Measurements from ENCODE around the gene RARS1. TPM values are rescaled to one million over a fixed set of nuclear protein-coding genes. Genes with fewer than 3 reads are reported as not detected.
"Not testable (repeated sequence)": the region's sequence is repeated elsewhere in the genome, so short reads cannot be mapped to it uniquely, and the experiment has no call there.

Gene RARS1
- total RNA-seq, 1 donor from 2014 or later: 87.6 TPM

DNA sequence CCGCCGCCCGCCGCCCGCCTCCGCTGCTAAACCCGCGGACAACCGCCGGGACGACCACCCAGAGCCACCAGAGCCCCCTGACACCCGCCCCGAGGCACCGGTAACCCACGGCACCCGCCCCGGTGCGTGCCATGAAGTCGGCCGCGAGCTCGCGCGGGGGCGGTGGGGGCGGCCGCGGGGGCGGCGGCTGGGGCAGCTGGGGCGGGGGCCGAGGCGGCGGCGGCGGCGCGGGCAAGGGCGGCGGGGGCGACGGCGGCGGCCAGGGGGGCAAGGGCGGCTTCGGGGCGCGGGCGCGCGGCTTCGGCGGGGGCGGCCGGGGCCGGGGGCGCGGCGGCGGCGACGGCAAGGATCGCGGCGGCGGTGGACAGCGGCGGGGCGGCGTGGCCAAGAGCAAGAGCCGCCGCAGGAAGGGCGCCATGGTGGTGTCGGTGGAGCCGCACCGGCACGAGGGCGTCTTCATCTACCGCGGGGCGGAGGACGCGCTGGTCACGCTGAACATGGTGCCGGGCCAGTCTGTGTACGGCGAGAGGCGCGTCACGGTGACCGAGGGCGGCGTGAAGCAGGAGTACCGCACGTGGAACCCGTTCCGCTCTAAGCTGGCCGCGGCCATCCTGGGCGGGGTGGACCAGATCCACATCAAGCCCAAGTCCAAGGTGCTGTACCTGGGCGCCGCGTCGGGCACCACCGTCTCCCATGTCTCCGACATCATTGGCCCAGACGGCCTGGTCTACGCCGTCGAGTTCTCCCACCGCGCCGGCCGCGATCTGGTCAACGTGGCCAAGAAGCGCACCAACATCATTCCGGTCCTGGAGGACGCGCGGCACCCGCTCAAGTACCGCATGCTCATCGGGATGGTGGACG is 43.3 kb downstream of the RARS1 start:
- H3K9me3 Mint-ChIP-seq: no peaks in the 10 kb centered on the region
- peak; percentile 9 for DNase-seq (ENCODE audit: low read depth, low spot score)
- H3K27me3 Mint-ChIP-seq (ENCODE audit: low read depth): peaks cover 17% of the 10 kb centered on the region
- H3K36me3 Mint-ChIP-seq (ENCODE audit: low read depth): no peaks in the 10 kb centered on the region
- H3K4me3 Mint-ChIP-seq: peak overlapping the region; percentile 76
- H3K4me1 Mint-ChIP-seq: peaks cover 26% of the 10 kb centered on the region
- H3K27ac Mint-ChIP-seq (ENCODE audit: unreplicated experiment): no peak overlapping the region
- TF ChIP-seq, protein P1, sequence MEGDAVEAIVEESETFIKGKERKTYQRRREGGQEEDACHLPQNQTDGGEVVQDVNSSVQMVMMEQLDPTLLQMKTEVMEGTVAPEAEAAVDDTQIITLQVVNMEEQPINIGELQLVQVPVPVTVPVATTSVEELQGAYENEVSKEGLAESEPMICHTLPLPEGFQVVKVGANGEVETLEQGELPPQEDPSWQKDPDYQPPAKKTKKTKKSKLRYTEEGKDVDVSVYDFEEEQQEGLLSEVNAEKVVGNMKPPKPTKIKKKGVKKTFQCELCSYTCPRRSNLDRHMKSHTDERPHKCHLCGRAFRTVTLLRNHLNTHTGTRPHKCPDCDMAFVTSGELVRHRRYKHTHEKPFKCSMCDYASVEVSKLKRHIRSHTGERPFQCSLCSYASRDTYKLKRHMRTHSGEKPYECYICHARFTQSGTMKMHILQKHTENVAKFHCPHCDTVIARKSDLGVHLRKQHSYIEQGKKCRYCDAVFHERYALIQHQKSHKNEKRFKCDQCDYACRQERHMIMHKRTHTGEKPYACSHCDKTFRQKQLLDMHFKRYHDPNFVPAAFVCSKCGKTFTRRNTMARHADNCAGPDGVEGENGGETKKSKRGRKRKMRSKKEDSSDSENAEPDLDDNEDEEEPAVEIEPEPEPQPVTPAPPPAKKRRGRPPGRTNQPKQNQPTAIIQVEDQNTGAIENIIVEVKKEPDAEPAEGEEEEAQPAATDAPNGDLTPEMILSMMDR (conservative IDR thresholded peaks at IDR 0.05): no peak

DNA sequence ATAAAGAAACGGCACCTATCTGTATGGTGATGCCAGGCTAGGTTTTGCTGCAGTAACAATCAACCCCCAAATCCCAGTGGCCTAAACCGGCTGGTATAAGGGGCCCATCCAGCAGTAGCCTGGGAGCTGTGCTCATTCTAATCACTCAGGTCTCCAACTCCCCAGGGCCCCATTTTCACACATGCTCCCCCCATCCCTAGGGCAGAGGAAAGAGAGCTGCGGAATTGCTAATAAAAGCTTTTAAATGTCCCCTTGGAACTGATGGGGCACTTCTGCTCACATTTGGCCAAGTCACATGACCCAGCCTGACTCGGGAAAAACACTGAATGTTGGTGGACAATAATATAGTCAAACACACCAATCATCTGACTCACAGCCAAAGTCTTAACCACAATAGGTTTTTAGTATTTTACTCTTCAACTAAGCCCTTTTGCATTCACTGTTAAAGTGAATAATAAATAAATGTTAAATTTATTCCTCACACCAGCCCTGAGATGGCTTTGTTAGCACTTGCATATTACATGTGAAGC is 44.4 kb downstream of the RARS1 start:
- H3K9me3 Mint-ChIP-seq: no peaks in the 10 kb centered on the region
- peak overlapping the region; percentile 76 for H3K4me3 Mint-ChIP-seq
- TF ChIP-seq, protein P1 (conservative IDR thresholded peaks at IDR 0.05): no peak
- no peaks in the 10 kb centered on the region for H3K36me3 Mint-ChIP-seq (ENCODE audit: low read depth)
- peaks cover 26% of the 10 kb centered on the region for H3K4me1 Mint-ChIP-seq
- H3K27ac Mint-ChIP-seq (ENCODE audit: unreplicated experiment): no peak overlapping the region
- DNase-seq (ENCODE audit: low read depth, low spot score): no peak
- H3K27me3 Mint-ChIP-seq (ENCODE audit: low read depth): peaks cover 17% of the 10 kb centered on the region

GRCh38 chr5:168531191-168531590 is 44.9 kb downstream of the RARS1 start:
- Mint-ChIP-seq H3K9me3 (no peaks in the 10 kb centered on the region), H3K36me3 (ENCODE audit: low read depth) (no peaks in the 10 kb centered on the region), H3K27ac (ENCODE audit: unreplicated experiment) (no peak overlapping the region), H3K27me3 (ENCODE audit: low read depth) (peaks cover 17% of the 10 kb centered on the region), H3K4me1 (peaks cover 26% of the 10 kb centered on the region), H3K4me3 (peak overlapping the region; percentile 76)
- TF ChIP-seq, protein P1 (conservative IDR thresholded peaks at IDR 0.05): no peak
- DNase-seq (ENCODE audit: low read depth, low spot score): no peak

- H3K27me3 Mint-ChIP-seq (ENCODE audit: low read depth): peaks cover 17% of the 10 kb centered on the region
- peaks cover 26% of the 10 kb centered on the region for H3K4me1 Mint-ChIP-seq
- H3K36me3 Mint-ChIP-seq (ENCODE audit: low read depth): no peaks in the 10 kb centered on the region
- DNase-seq (ENCODE audit: low read depth, low spot score): no peak
- no peaks in the 10 kb centered on the region for H3K9me3 Mint-ChIP-seq
- no peak overlapping the region for H3K27ac Mint-ChIP-seq (ENCODE audit: unreplicated experiment)
- TF ChIP-seq, protein P1 (conservative IDR thresholded peaks at IDR 0.05): no peak
- H3K4me3 Mint-ChIP-seq: no peak overlapping the region
These were observed 46.0 kb downstream of the RARS1 start for GRCh38 chr5:168531987-168532864.

DNA sequence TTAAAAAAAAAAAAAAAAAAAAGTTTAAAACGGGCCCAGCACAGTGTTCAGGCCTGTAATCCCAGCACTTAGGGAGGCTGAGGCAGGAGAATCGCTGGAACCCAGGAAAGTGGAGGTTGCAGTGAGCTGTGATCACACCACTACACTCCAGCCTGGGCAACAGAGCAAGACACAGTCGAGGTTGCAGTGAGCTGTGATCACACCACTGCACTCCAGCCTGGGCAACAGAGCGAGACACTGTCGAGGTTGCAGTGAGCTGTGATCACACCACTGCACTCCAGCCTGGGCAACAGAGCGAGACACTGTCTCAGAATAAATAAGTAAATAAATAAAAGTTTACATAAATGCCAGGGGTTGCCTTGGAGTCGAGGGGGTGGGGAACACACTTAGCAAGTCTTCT is 48.1 kb downstream of the RARS1 start:
- H3K27ac Mint-ChIP-seq (ENCODE audit: unreplicated experiment); H3K4me3 Mint-ChIP-seq; H3K27me3 Mint-ChIP-seq (ENCODE audit: low read depth); H3K36me3 Mint-ChIP-seq (ENCODE audit: low read depth); DNase-seq (ENCODE audit: low read depth, low spot score); H3K9me3 Mint-ChIP-seq: not testable (repeated sequence)
- peaks cover 19% of the 10 kb centered on the region for H3K4me1 Mint-ChIP-seq
